Endometrial microvascular endothelial cells (primary cell): ENCODE measurements around the gene ACTR6. TPM values are rescaled to one million over a fixed set of nuclear protein-coding genes. Genes with fewer than 3 reads are reported as not detected.
"Not testable (repeated sequence)": the region's sequence is repeated elsewhere in the genome, so short reads cannot be mapped to it uniquely, and the experiment has no call there.

Experiments
- in situ Hi-C: cut with HindIII; loops from 2 replicates; pipeline ENCODE4 v1.10.0; 2017; ENCODE audit warnings: low sequenced_read_pairs, low pct_unique_long_range_greater_than_20kb; ENCODE audit errors: inconsistent ontology term
- total RNA-seq: library from RNA; depleted of rRNA; stranded (reverse); fragments of >200 nt; gene quantifications from one replicate; pipeline ENCODE4 v1.2.3, GENCODE V29; 2015; ENCODE audit errors: inconsistent ontology term

ACTR6 gene
- total RNA-seq, 1 donor from 2014 or later: 43.7 TPM

- in situ Hi-C loops: not testable (repeated sequence)
Observed at GRCh38 chr12:100176493-100176892, 24.1 kb upstream of the ACTR6 start.

- in situ Hi-C loops: no loop called here
Observed at GRCh38 chr12:100179252-100179651, 21.4 kb upstream of the ACTR6 start.

GRCh38 chr12:100184549-100185145, 16.0 kb upstream of the ACTR6 start:
- in situ Hi-C loops: no loop called here

- in situ Hi-C loops: no loop called here
Observed at GRCh38 chr12:100185361-100185894, 15.2 kb upstream of the ACTR6 start.

- in situ Hi-C loops: no loop called here
Observed at GRCh38 chr12:100186071-100186470, 14.5 kb upstream of the ACTR6 start.

- in situ Hi-C loops: no loop called here
Observed at GRCh38 chr12:100187068-100187467, 13.5 kb upstream of the ACTR6 start.

- in situ Hi-C loops: no loop called here
Observed at GRCh38 chr12:100187857-100188519, 12.6 kb upstream of the ACTR6 start.

GRCh38 chr12:100188888-100189635, 11.6 kb upstream of the ACTR6 start:
- in situ Hi-C loops: not testable (repeated sequence)

GRCh38 chr12:100189636-100190394, 10.8 kb upstream of the ACTR6 start:
- in situ Hi-C loops: no loop called here

GRCh38 chr12:100193085-100193484, 7.5 kb upstream of the ACTR6 start:
- in situ Hi-C loops: no loop called here

GRCh38 chr12:100197486-100197885, 3.1 kb upstream of the ACTR6 start:
- in situ Hi-C loops: no loop called here

GRCh38 chr12:100199023-100199346, 1.6 kb upstream of the ACTR6 start:
- in situ Hi-C loops: no loop called here

- in situ Hi-C loops: no loop called here
Observed at GRCh38 chr12:100199347-100200149, 1.1 kb upstream of the ACTR6 start.

GRCh38 chr12:100201604-100202423, 1.2 kb downstream of the ACTR6 start:
- in situ Hi-C loops: no loop called here

GRCh38 chr12:100207311-100207710, 6.7 kb downstream of the ACTR6 start:
- in situ Hi-C loops: no loop called here

- in situ Hi-C loops: no loop called here
Observed at GRCh38 chr12:100208834-100209233, 8.2 kb downstream of the ACTR6 start.

- in situ Hi-C loops: no loop called here
Observed at GRCh38 chr12:100211698-100212097, 11.1 kb downstream of the ACTR6 start.
